GM12878 (cell line): ENCODE data around the gene ZBTB42. TPM values are rescaled to one million over a fixed set of nuclear protein-coding genes. Genes with fewer than 3 reads are reported as not detected.
A peak's percentile ranks its signal among the peaks of the same experiment; 100 is the strongest.

Experiments used
- ATAC-seq: fragments of 200-7000 bp; cut with Tn5 transposase; 3 replicates; pipeline ENCODE4 v1.9.1; 2020; ENCODE audit warnings: mild to moderate bottlenecking, moderate library complexity
- BruUV-seq: library from RNA; stranded (reverse); fragments of 400-500 nt; replicated peaks from 2 replicates; lab custom pipeline; 2021; lab: Mats Ljungman, UMichigan
- CTCF ChIA-PET: fragments of 300-600 bp; sonication (Branson Sonifier 250); formaldehyde crosslinking; extraction: SDS; loops from one replicate; lab custom pipeline; 2021; ENCODE audit warnings: inconsistent platforms; lab: Yijun Ruan, JAX
- POLR2A ChIA-PET: fragments of 350-600 bp; formaldehyde crosslinking; extraction: SDS; loops from one replicate; lab custom pipeline; 2021; ENCODE audit warnings: inconsistent platforms; lab: Charles Lee
- RAD21 ChIA-PET: fragments of 300-600 bp; sonication (Branson Sonifier 250); formaldehyde crosslinking; loops from one replicate; lab custom pipeline; 2023; ENCODE audit warnings: antibody characterized with exemption; ENCODE audit not compliant: unreplicated experiment; lab: Charles Lee
- SMC1A ChIA-PET: fragments of 300-600 bp; sonication (Branson Sonifier 250); formaldehyde crosslinking; loops from one replicate; lab custom pipeline; 2023; ENCODE audit not compliant: unreplicated experiment, uncharacterized antibody; lab: Charles Lee
- DNase-seq: peaks from one replicate; pipeline ENCODE4 v3.0.0-alpha.2; 2011; ENCODE audit warnings: low read depth, low spot score
- FAIRE-seq: peaks from 3 replicates; lab custom pipeline; 2011; peaks lifted over from hg19 to GRCh38; lab: Jason Lieb, UNC
- H2AFZ ChIP-seq: 2 replicates; pipeline ENCODE4 v1.6.0; 2011; ENCODE audit warnings: low read depth, low read length, control low read depth; ENCODE audit not compliant: control insufficient read depth
- H3K27ac ChIP-seq: 2 replicates; pipeline ENCODE4 v1.5.1; 2011; ENCODE audit warnings: control low read depth; ENCODE audit not compliant: control insufficient read depth, insufficient read depth
- H3K27me3 ChIP-seq, 2 experiments: replicated peaks in 1 of 2; 2 replicates each; pipeline versions ENCODE4 v1.6.0 to v1.6.1; 2011; ENCODE audit warnings: low read length in 1 of 2; ENCODE audit not compliant: control insufficient read depth in 2 of 2, insufficient read depth in 2 of 2
- H3K36me3 ChIP-seq, 2 experiments: 2 replicates each; pipeline ENCODE4 v1.5.1; 2011; ENCODE audit warnings: low read length in 1 of 2; ENCODE audit not compliant: control insufficient read depth in 2 of 2, insufficient read depth in 2 of 2
- H3K4me1 ChIP-seq: 2 replicates; pipeline ENCODE4 v1.6.1; 2011; ENCODE audit warnings: mild to moderate bottlenecking, low read length, moderate library complexity, mixed read lengths; ENCODE audit not compliant: control insufficient read depth, insufficient read depth
- H3K4me2 ChIP-seq: 2 replicates; pipeline ENCODE4 v1.6.0; 2011; ENCODE audit warnings: control low read depth; ENCODE audit not compliant: control insufficient read depth, insufficient read depth
- H3K4me3 ChIP-seq: fragments of 200-600 bp; sonication (generic); 2 replicates; pipeline ENCODE4 v1.5.1; 2016
- H3K79me2 ChIP-seq: 2 replicates; pipeline ENCODE4 v1.6.0; 2011; ENCODE audit warnings: low read length; ENCODE audit not compliant: control insufficient read depth, insufficient read depth
- H3K9ac ChIP-seq: 2 replicates; pipeline ENCODE4 v1.8.0; 2011; ENCODE audit warnings: low read length, control low read depth, mixed read lengths; ENCODE audit not compliant: control insufficient read depth, insufficient read depth
- H3K9me3 ChIP-seq: replicated peaks from 3 replicates; pipeline ENCODE4 v1.5.1; 2011; ENCODE audit warnings: mild to moderate bottlenecking, low read length; ENCODE audit not compliant: control insufficient read depth, insufficient read depth
- H4K20me1 ChIP-seq: 2 replicates; pipeline ENCODE4 v1.6.0; 2011; ENCODE audit not compliant: control insufficient read depth, insufficient read depth
- RFX5 ChIP-seq: IDR thresholded peaks from 2 replicates; pipeline ENCODE4 v1.6.1; 2011; ENCODE audit warnings: low read depth, low read length, improper control_type of control experiment
- WGBS: methylation state at CpG from one replicate; pipeline ENCODE4 v1.1.6; 2016; ENCODE audit warnings: low lambda C conversion rate; ENCODE audit not compliant: insufficient replicate concordance, insufficient coverage; ENCODE audit errors: missing lambda C conversion rate; 5-methylcytosine and 5-hydroxymethylcytosine counted together
- in situ Hi-C: fragments of 300-500 bp; cut with MboI; formaldehyde crosslinking; loops from 9 replicates; pipeline ENCODE4 v1.14.3; 2018; ENCODE audit warnings: mixed read lengths
- intact Hi-C: fragments of 100-400 bp; cut with micrococcal nuclease; formaldehyde crosslinking; loops from one replicate; pipeline ENCODE4 v1.14.2; 2022; ENCODE audit not compliant: unreplicated experiment
- polyA plus RNA-seq, 11 experiments: library from polyadenylated mRNA; depleted of rRNA in 4 of 11; unstranded in 6 of 11; stranded (reverse) in 5 of 11; fragments of >200 nt; fragmentation: Nextera tagmentation in 4 of 11; fragmentation: Illumina TruSeq in 1 of 11; extraction: Ambion mirVana in 4 of 11; extraction: Trizol in 1 of 11; gene quantifications; 1 replicate in 1 of 11; 2 replicates in 10 of 11; pipeline versions ENCODE4 v1.2.1 to v1.2.3, GENCODE V29; 2011 to 2016; ENCODE audit warnings: inconsistent platforms in 2 of 11, missing spikeins in 2 of 11, low read depth in 1 of 11
- total RNA-seq, 4 experiments: library from RNA; depleted of rRNA in 3 of 4; stranded (reverse); fragments of >200 nt in 3 of 4; fragmentation: Illumina TruSeq in 1 of 4; extraction: Trizol in 1 of 4; gene quantifications; 2 replicates each; pipeline versions ENCODE4 v1.2.1 to v1.2.3, GENCODE V29; 2013 to 2021
- TF ChIP-seq, protein P1 (sequence below), 3 experiments: IDR thresholded peaks in 2 of 3; conservative IDR thresholded peaks in 1 of 3; 2 replicates each; pipeline ENCODE4 v1.5.1; 2011; ENCODE audit warnings: low read depth in 3 of 3, low read length in 3 of 3, mild to moderate bottlenecking in 3 of 3, control low read depth in 2 of 3, moderate library complexity in 2 of 3, inconsistent platforms in 1 of 3, mixed read lengths in 1 of 3; ENCODE audit not compliant: control insufficient read depth in 2 of 3, insufficient read depth in 1 of 3; ENCODE audit errors: extremely low read depth in 1 of 3
- TF ChIP-seq, protein P2 (sequence below): fragments of 450-650 bp; IDR thresholded peaks from 2 replicates; pipeline ENCODE4 v1.6.1; 2017; ENCODE audit warnings: antibody characterized with exemption, mild to moderate bottlenecking, moderate library complexity

Gene ZBTB42
- total and polyA plus RNA-seq, 10 of the 15 experiments (the other 5 are each of a cell fraction or from before 2014, with no cell fraction given): 0.05 to 1.2 (median 0.37) TPM; not detected in 2

DNA sequence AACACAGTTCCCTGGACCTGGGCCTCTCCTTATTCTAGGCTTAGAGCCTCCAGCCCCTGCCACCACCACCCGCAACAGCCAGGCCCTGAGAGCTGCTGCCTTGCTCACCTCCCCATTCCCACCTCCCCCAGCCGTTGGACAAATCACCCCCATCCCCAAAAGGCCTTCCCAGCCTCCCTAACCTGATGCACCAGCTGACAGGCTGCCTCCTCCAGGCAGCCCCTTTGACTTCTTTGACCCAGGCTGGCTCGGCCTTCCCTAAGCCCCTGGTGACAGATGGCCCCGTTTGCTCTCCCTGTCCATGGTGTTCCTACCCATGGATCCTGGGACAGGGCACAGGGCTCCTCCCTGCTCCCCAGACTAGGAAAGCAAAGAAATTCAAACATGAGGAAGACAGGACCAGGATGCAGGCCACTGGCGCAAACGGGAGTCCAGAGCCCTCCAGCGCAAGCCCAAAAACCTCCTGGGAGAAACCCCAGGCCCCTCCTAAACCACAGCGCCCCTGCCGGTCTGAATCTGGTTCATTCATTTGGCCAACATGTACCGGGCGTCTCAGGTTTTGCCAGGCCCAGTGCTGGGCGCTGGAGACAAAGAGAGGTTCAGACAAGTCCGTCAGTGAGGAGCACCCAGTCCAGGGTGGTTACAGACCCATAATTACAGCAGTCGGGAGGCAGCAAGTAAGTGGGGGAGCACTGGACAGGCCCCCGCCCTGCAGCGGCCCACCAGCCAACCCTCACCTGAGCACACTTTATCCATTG lies 7.8 kb upstream of the ZBTB42 start:
- peak overlapping the region; percentile 87; the same call in 1 of the 2 replicates for H3K9ac ChIP-seq

More for the DNA sequence above, 7.8 kb upstream of the ZBTB42 start:
- intact Hi-C loops (no loop called here), in situ Hi-C loops (no loop called here)
- ChIA-PET SMC1A (no interaction called here), RAD21 (no interaction called here), CTCF (no interaction called here), POLR2A (no interaction called here)
- Histone ChIP-seq H3K4me1 (peaks cover 19% of the 10 kb centered on the region), H3K79me2 (peaks cover 26% of the 10 kb centered on the region), H4K20me1 (peaks cover 2% of the 10 kb centered on the region; the same call in 1 of the 2 replicates), H3K4me2 (peak overlapping the region; percentile 98), H3K36me3 (peaks cover 0 to 5% of the 10 kb centered on the region in 2 experiments; a peak in 2 of 4 replicates), H3K27me3 (0 out of 4 replicates have a peak, but pooled peaks cover 0 to 2% of the 10 kb centered on the region in 2 experiments), H3K27ac (no peak overlapping the region), H2AFZ (no peak overlapping the region), H3K9me3 (no peaks in the 10 kb centered on the region), H3K4me3 (peak overlapping the region; percentile 68)
- no TSS peak for BruUV-seq
- ATAC-seq: no peak
- WGBS: 93% methylated on average over 14 of the region's 16 CpGs
- no peak for DNase-seq
- no peak for FAIRE-seq
- TF ChIP-seq, protein P1, sequence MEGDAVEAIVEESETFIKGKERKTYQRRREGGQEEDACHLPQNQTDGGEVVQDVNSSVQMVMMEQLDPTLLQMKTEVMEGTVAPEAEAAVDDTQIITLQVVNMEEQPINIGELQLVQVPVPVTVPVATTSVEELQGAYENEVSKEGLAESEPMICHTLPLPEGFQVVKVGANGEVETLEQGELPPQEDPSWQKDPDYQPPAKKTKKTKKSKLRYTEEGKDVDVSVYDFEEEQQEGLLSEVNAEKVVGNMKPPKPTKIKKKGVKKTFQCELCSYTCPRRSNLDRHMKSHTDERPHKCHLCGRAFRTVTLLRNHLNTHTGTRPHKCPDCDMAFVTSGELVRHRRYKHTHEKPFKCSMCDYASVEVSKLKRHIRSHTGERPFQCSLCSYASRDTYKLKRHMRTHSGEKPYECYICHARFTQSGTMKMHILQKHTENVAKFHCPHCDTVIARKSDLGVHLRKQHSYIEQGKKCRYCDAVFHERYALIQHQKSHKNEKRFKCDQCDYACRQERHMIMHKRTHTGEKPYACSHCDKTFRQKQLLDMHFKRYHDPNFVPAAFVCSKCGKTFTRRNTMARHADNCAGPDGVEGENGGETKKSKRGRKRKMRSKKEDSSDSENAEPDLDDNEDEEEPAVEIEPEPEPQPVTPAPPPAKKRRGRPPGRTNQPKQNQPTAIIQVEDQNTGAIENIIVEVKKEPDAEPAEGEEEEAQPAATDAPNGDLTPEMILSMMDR (IDR thresholded peaks at IDR 0.05 in 2 of 3, conservative IDR thresholded peaks at IDR 0.05 in 1 of 3; ENCODE audit: control insufficient read depth in 2 of 3, extremely low read depth in 1 of 3, insufficient read depth in 1 of 3, low read depth in 3 of 3, low read length in 3 of 3): peak in 2 of 3 experiments; percentile 4 to 16; a peak in 1 of 6 replicates
- TF ChIP-seq, protein P2, sequence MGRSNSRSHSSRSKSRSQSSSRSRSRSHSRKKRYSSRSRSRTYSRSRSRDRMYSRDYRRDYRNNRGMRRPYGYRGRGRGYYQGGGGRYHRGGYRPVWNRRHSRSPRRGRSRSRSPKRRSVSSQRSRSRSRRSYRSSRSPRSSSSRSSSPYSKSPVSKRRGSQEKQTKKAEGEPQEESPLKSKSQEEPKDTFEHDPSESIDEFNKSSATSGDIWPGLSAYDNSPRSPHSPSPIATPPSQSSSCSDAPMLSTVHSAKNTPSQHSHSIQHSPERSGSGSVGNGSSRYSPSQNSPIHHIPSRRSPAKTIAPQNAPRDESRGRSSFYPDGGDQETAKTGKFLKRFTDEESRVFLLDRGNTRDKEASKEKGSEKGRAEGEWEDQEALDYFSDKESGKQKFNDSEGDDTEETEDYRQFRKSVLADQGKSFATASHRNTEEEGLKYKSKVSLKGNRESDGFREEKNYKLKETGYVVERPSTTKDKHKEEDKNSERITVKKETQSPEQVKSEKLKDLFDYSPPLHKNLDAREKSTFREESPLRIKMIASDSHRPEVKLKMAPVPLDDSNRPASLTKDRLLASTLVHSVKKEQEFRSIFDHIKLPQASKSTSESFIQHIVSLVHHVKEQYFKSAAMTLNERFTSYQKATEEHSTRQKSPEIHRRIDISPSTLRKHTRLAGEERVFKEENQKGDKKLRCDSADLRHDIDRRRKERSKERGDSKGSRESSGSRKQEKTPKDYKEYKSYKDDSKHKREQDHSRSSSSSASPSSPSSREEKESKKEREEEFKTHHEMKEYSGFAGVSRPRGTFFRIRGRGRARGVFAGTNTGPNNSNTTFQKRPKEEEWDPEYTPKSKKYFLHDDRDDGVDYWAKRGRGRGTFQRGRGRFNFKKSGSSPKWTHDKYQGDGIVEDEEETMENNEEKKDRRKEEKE: no peak
- no peak for TF ChIP-seq RFX5
